Measurements from ENCODE around the gene ZNF670.

DNA sequence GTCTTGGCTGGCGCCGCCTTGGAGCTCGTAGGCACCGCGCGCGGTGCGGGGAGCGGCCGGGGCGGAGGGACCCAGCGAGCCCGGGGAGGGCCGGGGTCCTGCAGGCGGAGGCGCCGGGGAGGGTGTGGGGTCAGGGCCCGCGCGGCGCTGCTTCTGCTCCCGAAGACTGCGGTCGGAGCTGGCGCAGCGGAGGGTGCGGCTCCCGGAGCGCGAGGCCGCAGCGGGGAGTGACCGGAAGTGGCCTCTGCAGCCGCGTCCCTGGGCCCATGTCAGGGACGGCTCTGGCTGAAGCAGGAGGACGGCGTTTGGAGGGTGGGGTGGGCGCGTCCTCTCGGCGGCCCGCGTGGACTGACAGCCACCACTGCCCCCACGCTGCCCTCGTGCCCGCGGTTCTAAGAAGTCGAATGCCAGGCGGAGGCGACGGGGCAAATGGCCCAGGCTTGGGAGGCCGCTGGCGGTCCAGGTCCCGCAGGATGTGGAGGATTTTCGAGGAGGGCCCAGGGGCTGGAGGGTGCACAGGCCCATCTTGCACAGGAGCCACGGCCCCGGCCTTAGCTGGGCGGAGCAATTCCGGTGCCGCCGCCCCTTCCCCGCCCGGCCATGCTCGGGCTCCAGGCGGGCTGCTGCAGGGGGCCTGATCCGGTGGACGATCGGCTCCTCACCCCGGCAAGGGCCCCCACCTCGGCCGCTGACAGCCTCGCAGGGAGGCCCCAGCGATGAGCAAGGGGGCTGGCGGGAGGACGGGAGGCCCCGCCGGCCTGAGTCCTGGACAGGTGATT lies 33.3 kb upstream of the ZNF670 start:
- no peak for TF ChIP-seq EZH2phosphoT487 (IDR thresholded peaks at IDR 0.05; ENCODE audit: insufficient read depth, low read depth)
- no peak for TF ChIP-seq EZH2 (IDR thresholded peaks at IDR 0.05; ENCODE audit: insufficient read depth, poor library complexity, severe bottlenecking)

All from GM23248 (cell line).